ENCODE measurements around the gene NANS.
A peak's percentile ranks its signal among the peaks of the same experiment; 100 is the strongest.
"Not testable (repeated sequence)": the region's sequence is repeated elsewhere in the genome, so short reads cannot be mapped to it uniquely, and the experiment has no call there.

NANS gene

DNA sequence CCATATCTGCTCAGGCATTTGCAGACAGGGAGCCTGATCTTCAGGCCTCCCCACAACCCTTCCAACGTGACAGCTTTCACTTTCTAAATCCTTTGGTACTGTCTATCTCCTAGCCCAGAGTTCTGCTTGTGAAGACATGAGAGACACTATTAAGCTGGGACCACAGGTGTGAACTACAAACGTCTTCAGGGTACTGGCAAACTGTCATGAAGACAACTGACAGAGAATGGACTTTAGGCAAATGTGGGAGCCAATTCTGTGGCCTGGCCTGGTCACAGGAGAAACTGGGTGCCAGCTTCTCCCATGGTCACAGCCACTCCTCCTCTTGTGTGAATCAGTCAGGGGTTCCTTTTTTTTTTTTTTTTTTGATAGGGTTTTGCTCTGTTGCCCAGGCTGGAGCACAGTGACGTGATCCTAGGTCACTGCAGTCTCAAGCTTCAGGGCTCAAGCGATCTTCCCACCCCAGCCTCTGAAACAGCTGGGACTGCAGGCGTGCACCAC, 52.0 kb downstream of the NANS start:
- ATAC-seq (replicated peaks): peak; percentile 86 to 87
- peak; percentile 32 for DNase-seq
- peaks cover 5 to 25% of the 10 kb centered on the region in 2 donors for H3K36me3 Mint-ChIP-seq
- H3K27ac Mint-ChIP-seq: peak overlapping the region; percentile 95
- H3K4me1 Mint-ChIP-seq: peaks cover 37 to 71% of the 10 kb centered on the region in 2 donors
- no peaks in the 10 kb centered on the region for H3K9me3 Mint-ChIP-seq
- H3K4me3 Mint-ChIP-seq: peak overlapping the region; percentile 68 to 79
- H3K27me3 Mint-ChIP-seq: no peaks in the 10 kb centered on the region

DNA sequence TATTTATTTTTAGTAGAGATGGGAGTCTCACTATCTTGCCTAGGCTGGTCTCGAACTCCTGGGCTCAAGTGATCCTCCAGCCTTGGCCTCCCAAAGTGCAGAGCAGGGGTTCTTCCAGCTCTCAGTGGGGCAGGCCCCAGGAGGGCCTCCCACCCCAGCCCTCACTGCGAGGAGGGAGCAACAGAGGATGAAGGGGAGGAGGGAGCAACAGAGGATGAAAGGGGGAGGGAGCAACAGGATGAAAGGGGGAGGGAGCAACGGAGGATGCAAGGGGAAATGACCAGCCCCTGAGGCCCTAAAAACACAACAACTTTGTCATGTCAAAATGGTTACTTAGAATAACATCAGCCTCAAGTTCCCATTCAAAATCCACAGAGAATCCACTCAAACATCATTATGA, 52.5 kb downstream of the NANS start:
- peak in 1 of 2 donors; percentile 6 for ATAC-seq (replicated peaks)
- Mint-ChIP-seq H3K36me3 (peaks cover 5 to 25% of the 10 kb centered on the region in 2 donors), H3K9me3 (no peaks in the 10 kb centered on the region), H3K27ac (peak overlapping the region; percentile 95), H3K4me1 (peaks cover 33 to 66% of the 10 kb centered on the region in 2 donors), H3K4me3 (no peak overlapping the region), H3K27me3 (no peaks in the 10 kb centered on the region)
- DNase-seq: no peak

DNA sequence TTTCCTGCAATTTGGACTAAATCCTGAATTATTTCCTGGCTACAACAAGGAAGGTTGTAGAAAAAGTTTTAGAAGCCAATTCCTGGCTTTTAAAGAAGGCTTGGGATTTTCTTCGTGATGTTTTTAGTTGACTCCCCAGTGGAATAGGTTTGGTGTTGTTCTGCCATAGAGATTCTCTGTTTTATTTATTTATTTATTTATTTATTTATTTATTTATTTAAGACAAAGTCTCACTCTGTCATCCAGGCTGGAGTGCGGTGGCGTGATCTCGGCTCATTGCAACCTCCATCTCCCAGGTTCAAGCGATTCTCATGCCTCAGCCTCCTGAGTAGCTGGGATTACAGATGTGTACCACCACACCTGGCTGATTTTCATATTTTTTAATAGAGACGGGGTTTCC, 60.6 kb downstream of the NANS start:
- not testable (repeated sequence) for ATAC-seq (replicated peaks); H3K36me3 Mint-ChIP-seq; H3K27me3 Mint-ChIP-seq; H3K9me3 Mint-ChIP-seq; H3K27ac Mint-ChIP-seq; H3K4me3 Mint-ChIP-seq; DNase-seq
- peaks cover 19 to 47% of the 10 kb centered on the region in 2 donors for H3K4me1 Mint-ChIP-seq

DNA sequence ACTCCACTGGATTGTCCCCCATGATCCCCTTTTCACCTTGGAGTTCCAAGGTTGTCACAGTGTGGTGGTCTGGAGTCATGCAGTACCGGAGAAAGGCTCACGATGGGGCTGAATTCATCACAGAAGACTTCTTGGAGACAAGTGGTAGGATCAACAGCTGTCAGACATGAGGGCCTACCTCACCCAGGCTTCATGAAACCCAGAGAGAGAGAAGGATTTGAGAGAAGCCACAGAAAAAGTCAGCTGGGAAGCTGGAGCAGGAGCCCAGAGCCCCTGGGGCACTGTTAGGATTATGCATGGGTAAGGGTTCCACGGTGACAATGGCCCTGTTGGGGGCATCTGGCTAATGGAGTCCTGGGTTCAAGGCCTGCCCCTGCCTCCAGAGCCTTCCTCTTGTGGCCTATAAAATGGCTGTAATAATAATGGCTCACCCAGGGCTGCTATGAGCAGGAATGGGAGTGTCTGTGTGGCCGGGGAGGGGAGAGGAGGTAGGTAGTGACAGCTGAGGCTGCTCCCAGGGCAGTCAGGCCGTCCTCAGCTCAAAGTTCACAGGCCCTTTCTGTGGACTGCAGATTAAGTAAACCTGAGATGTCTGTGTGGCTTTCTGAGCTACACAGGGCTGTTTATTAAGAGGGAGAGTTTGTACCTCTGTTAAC, 61.6 kb downstream of the NANS start:
- ATAC-seq (replicated peaks) (peak; percentile 56 to 59), DNase-seq (no peak)
- H3K4me3 Mint-ChIP-seq: peak overlapping the region; percentile 94 to 98
- peaks cover 0 to 3% of the 10 kb centered on the region in 2 donors for H3K36me3 Mint-ChIP-seq
- no peaks in the 10 kb centered on the region for H3K9me3 Mint-ChIP-seq
- peak overlapping the region; percentile 95 for H3K27ac Mint-ChIP-seq
- H3K27me3 Mint-ChIP-seq: no peaks in the 10 kb centered on the region
- H3K4me1 Mint-ChIP-seq: peaks cover 20 to 47% of the 10 kb centered on the region in 2 donors

DNA sequence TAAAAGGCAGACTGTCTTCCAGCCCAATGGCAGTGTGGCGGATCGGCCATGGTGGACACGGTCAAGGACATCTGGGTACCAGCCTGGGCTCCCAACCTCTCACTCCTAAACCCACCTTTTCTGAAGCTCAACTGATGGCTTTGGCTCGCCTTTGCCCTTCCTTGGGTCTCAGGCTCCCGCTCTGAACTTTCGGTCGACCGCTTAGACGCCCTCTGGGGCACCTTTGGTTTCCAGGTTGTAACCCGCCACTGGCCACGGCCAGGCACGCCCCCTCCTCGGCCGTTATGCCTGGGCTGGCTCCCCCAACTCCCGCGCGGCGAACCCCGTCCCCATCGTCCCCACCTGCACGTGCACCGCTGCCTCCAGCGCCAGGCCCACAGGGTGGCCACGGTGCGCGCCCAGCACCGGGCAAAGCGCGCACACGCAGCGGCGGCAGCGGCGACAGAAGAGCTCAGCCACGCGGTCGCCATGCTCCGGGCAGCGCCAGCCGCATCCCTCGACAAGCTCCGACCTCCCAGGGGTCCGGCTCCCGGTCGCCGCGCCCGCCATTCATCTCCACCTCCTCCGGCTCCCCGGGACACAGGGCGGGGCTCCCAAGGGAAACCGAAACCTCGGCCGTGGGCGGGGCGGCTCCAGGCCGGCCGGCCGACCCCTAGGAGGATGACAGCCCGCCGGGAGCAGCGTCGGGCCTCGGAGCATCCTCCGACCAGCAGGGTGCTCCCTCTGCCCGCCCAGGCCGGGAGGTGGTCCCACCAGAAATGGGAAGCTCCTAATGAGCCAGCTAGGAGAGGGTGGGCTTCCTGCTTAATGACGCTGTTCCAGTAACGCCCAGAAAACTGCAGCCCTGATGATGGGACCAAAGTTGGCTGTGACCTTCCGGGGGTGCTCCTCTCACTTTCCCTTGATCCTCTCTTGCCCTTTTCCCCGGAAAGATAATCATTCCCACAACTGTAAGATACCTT, 62.4 kb downstream of the NANS start, which contains the start of gene TRIM14:
TSS of gene TRIM14 (minus strand) at position 583 of the 962 bp plus-strand sequence. CDS start at position 549, 34 bp downstream.
- H3K36me3 Mint-ChIP-seq: peaks cover 0 to 3% of the 10 kb centered on the region in 2 donors
- H3K9me3 Mint-ChIP-seq: no peaks in the 10 kb centered on the region
- peak; percentile 47 for DNase-seq
- H3K27me3 Mint-ChIP-seq: no peaks in the 10 kb centered on the region
- H3K4me1 Mint-ChIP-seq: peaks cover 21 to 47% of the 10 kb centered on the region in 2 donors
- peak within 1 kb of the TSS; percentile 94 to 98 for H3K4me3 Mint-ChIP-seq
- peak; percentile 76 for ATAC-seq (replicated peaks)
- H3K27ac Mint-ChIP-seq: peak within 1 kb of the TSS; percentile 95

DNA sequence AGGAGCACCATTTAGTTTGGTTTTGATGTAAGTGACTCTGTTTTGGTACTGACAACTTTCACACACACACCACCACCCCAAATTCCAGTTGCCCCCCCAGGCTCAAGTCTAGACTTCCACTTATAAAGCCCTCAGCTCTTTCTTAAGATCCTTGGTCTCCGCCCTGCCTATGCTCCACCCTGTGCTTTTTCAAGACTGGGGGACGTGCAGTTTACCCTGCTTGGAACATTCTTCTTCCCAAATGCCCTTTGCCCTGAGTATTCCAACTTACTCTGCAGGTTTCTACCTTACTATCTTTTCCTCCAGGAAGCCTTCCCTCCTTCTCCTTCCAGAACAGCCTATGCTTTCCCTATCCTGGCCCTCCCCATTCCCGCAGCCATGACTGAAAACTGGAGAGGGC, 63.9 kb downstream of the NANS start:
- peak overlapping the region; percentile 68 for H3K27ac Mint-ChIP-seq
- H3K9me3 Mint-ChIP-seq: no peaks in the 10 kb centered on the region
- H3K4me3 Mint-ChIP-seq: peak overlapping the region in 1 of 2 donors; percentile 29
- no peaks in the 10 kb centered on the region for H3K27me3 Mint-ChIP-seq
- DNase-seq (no peak), ATAC-seq (replicated peaks) (no peak)
- peaks cover 0 to 3% of the 10 kb centered on the region in 2 donors for H3K36me3 Mint-ChIP-seq
- H3K4me1 Mint-ChIP-seq: peaks cover 21 to 47% of the 10 kb centered on the region in 2 donors

DNA sequence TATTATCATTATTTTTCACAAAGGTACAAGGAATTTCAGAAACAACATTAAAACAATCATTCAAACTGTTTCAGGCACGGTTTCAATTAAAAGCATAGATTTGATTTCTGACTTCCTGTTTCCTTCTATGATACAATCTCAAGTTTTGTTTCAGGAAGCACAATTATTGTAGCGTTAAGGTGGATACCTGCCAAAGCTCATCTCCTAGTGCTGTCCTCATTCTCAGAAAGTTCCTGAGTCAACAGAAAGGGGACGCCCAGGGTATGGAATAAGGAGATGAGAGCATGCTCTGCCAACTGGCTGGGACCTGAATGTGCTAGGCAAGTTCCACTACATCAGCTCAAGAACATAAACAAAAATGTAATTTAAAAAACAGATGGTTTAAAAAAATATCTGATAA, 64.5 kb downstream of the NANS start:
- Mint-ChIP-seq H3K9me3 (no peaks in the 10 kb centered on the region), H3K27ac (no peak overlapping the region), H3K4me1 (peaks cover 21 to 47% of the 10 kb centered on the region in 2 donors), H3K36me3 (peaks cover 0 to 3% of the 10 kb centered on the region in 2 donors), H3K4me3 (no peak overlapping the region), H3K27me3 (no peaks in the 10 kb centered on the region)
- ATAC-seq (replicated peaks) (no peak), DNase-seq (no peak)

DNA sequence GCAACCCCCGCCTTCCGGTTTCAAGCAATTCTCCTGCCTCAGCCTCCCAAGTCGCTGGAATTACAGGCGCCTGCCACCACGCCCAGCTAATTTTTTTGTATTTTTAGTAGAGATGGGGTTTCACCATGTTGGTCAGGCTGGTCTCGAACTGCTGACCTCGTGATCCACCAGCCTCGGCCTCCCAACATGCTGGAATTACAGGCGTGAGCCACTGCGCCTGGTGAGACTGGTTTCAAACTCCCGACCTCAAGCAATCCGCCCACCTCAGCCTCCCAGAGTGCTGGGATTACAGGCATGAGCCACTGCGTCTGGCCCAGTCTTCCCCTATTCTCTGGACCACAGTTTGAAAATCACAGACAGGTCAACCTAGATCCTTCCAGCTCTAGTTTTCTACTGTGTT, 67.6 kb downstream of the NANS start:
- H3K36me3 Mint-ChIP-seq; DNase-seq; ATAC-seq (replicated peaks); H3K27me3 Mint-ChIP-seq; H3K27ac Mint-ChIP-seq; H3K4me3 Mint-ChIP-seq; H3K9me3 Mint-ChIP-seq: not testable (repeated sequence)
- H3K4me1 Mint-ChIP-seq: peaks cover 21 to 43% of the 10 kb centered on the region in 2 donors

DNA sequence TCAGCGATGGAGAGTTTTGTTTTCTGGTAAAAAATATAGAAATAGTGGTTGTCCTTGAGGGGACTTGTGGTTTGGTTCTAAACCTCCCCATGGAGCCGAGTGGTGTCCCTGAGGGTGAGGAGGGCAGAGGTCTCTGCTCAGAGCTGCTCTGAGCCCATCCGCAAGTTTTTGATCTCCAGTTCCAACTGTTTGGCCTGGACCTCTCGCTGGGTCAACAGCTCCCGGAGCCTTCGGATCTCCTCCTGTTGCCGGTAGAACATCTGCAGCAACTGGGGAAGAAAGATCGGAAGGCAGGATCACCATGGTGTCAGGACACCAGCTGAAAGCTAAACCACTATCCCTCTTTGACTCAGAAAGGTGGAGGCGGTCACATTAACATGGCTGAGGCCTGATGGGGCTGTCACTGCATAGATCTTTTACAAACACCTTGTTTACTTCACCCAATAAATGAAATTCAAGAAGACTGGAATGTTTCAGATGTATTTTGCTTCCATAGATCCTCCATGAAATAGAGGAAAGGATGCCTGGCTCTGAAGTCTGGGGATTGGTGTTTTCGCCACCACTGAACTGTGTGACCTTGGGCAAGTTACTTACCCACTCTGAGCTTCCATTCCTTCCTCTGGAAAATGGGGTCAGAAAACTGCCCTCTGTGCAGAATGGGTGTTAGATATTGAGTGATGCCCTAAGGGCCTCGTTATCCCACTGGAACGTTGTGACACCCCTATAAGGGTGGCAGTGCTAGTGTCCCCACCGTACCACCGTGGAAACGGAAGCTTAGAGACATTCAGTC, 68.3 kb downstream of the NANS start:
- ATAC-seq (replicated peaks): no peak

DNA sequence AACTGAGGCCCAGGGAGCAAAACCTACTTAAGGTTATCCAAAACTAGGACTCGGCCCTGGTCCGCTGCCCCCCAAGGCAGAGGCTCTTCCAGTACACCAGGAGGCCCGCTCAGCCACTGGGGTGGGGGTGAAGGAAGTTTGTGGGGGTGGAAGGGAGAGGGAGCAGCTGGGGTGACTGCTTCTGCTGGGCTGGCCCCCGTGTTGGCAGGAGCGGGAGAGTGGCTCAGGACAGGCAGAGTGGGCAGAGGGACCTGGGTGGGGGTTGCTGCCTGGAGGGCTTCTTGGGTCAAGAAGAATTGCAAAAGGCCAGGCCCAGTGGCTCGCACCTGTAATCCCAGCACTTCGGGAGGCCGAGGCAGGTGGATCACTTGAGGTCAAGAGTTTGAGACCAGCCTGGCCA, 70.7 kb downstream of the NANS start:
- H3K9me3 Mint-ChIP-seq: no peaks in the 10 kb centered on the region
- H3K4me3 Mint-ChIP-seq: no peak overlapping the region
- ATAC-seq (replicated peaks): no peak
- H3K27me3 Mint-ChIP-seq: no peaks in the 10 kb centered on the region
- DNase-seq: no peak
- no peak overlapping the region for H3K27ac Mint-ChIP-seq
- peaks cover 22 to 33% of the 10 kb centered on the region in 2 donors for H3K4me1 Mint-ChIP-seq
- H3K36me3 Mint-ChIP-seq: no peaks in the 10 kb centered on the region

More for the DNA sequence above, 68.3 kb downstream of the NANS start:
- H3K27ac Mint-ChIP-seq: no peak overlapping the region
- DNase-seq: no peak
- H3K36me3 Mint-ChIP-seq: no peaks in the 10 kb centered on the region
- H3K4me1 Mint-ChIP-seq: peaks cover 23 to 45% of the 10 kb centered on the region in 2 donors
- no peak overlapping the region for H3K4me3 Mint-ChIP-seq
- H3K9me3 Mint-ChIP-seq: no peaks in the 10 kb centered on the region
- no peaks in the 10 kb centered on the region for H3K27me3 Mint-ChIP-seq

DNA sequence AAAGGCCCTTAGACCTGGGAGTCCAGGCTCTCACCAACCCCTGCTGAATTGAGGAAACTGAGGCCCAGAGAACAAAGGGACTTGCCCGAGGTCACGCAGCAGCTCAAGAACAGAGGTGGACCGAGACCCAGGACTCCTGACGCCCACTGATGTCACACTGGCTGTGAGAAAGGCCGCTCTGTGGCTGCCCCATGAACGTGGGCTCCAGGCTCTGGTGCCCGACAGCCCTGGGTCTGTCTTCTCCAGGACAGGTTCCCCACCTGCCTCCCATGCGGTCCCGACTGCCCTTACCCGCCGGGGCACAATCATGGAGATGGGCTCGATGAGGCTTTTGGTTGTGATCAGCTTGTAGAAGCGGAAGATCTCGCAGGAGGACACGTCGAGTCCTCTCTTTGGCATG, 71.8 kb downstream of the NANS start:
- Mint-ChIP-seq H3K9me3 (no peaks in the 10 kb centered on the region), H3K36me3 (no peaks in the 10 kb centered on the region)
- ATAC-seq (replicated peaks): no peak

DNA sequence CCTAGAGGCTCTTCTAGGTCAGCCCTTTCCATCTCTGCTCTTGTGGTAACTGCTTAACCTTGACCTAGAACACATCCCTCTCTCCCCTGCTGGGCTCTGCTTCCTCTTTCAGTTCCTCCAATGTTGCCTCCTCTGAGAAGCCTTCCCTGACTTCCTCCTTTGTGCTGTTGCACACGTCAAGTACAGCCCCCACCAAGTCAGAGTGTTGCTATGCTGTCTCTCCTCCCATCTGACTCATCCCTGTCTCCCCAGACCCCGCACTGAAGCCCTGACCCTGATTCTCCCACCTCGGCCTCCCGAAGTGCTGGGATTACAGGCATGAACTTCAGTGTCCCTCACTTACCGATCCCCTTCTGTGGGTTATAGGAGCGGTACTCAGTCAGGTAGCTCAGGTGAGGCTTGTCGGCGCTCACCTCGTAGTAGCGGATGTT, 72.9 kb downstream of the NANS start:
- Mint-ChIP-seq H3K4me3 (peak overlapping the region; percentile 9 to 43), H3K36me3 (no peaks in the 10 kb centered on the region)
- ATAC-seq (replicated peaks): peak; percentile 94 to 96

More for the DNA sequence above, 71.8 kb downstream of the NANS start:
- DNase-seq: no peak
- peaks cover 26 to 35% of the 10 kb centered on the region in 2 donors for H3K4me1 Mint-ChIP-seq
- H3K27me3 Mint-ChIP-seq: no peaks in the 10 kb centered on the region
- H3K4me3 Mint-ChIP-seq: no peak overlapping the region
- peak overlapping the region; percentile 59 for H3K27ac Mint-ChIP-seq

DNA sequence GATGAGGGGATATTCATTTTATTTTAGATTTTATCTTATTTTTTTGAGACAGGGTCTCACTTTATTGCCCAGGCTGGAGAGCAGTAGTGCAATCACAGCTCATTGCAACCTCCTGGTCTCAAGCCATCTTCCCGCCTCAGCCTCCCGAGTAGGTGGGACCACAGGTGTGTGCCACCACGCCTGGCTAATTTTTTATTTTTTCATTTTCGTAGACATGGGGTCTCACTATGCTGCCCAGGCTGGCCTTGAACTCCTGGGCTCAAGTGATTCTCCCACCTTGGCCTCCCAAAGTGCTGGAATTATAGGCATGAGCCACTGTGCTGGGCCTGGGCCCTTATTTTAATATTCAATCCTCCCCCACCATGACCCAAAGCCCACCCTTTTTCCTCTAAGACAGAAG, 73.5 kb downstream of the NANS start:
- DNase-seq; H3K4me3 Mint-ChIP-seq; H3K9me3 Mint-ChIP-seq; H3K27me3 Mint-ChIP-seq; H3K27ac Mint-ChIP-seq; ATAC-seq (replicated peaks); H3K36me3 Mint-ChIP-seq: not testable (repeated sequence)
- peaks cover 27 to 37% of the 10 kb centered on the region in 2 donors for H3K4me1 Mint-ChIP-seq

More for the DNA sequence above, 72.9 kb downstream of the NANS start:
- no peak overlapping the region for H3K27ac Mint-ChIP-seq
- H3K9me3 Mint-ChIP-seq: no peaks in the 10 kb centered on the region
- peaks cover 27 to 37% of the 10 kb centered on the region in 2 donors for H3K4me1 Mint-ChIP-seq
- DNase-seq: peak; percentile 66
- no peaks in the 10 kb centered on the region for H3K27me3 Mint-ChIP-seq

Data from stimulated activated naive B cell treated with anti-CD40 and anti-IgM and Interleukin-4, amounts not matched to agents 10 μg/mL and 1 μg/mL and 100 μg/mL, for 72 hours (primary cell).